ENCODE data around the gene ZFAND3.

DNA sequence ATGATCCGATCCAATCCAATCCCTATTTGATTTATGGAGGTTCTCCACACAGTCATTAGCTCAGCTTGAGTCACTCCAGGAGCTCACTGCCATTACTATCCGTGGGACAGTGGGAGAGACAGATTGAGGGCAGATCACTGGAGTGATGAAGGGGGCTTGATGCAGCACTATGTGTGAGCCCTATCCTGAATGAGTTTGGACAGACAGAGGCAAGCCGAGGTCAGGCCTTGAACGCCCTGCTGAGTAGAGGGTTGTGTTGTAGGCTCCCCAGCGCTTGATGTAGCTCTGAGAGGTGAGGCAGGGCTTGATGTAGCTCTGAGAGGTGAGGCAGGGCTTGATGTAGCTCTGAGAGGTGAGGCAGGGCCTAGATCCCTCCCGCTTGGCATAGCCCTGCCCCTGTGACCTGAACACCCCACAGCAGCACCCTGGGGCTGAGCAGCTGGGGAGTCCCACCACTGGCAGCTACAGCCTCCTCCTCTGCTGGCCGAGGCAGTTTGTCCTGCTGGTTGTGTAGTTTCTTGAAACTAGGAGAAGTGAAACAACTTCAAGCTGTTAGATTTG is 58.7 kb downstream of the ZFAND3 start:
- TF ChIP-seq YY1 (IDR thresholded peaks at IDR 0.05; ENCODE audit: insufficient read depth, insufficient read length), result no peak
- TF ChIP-seq ZNF274 (IDR thresholded peaks at IDR 0.05; ENCODE audit: low read depth, low read length), result no peak
- TF ChIP-seq SUZ12 (IDR thresholded peaks at IDR 0.05; ENCODE audit: extremely low read depth, insufficient read depth, insufficient read length), result no peak

Measured in NT2/D1 (cell line).